B cell (primary cell): ENCODE data around the gene DTNBP1. TPM values are rescaled to one million over a fixed set of nuclear protein-coding genes. Genes with fewer than 3 reads are reported as not detected.

Experiments
- ATAC-seq: fragments of 200-7000 bp; cut with Tn5 transposase; one replicate; pipeline ENCODE4 v1.10.0; 2021; ENCODE audit warnings: low read depth, mild to moderate bottlenecking, moderate number of reproducible peaks, moderate library complexity
- CTCF ChIA-PET: fragments of 350-600 bp; sonication (Branson Sonifier 250); formaldehyde crosslinking; loops from one replicate; lab custom pipeline; 2021; ENCODE audit warnings: antibody characterized with exemption, inconsistent platforms; lab: Charles Lee
- POLR2A ChIA-PET: fragments of 350-600 bp; sonication (Branson Sonifier 250); formaldehyde crosslinking; loops from one replicate; lab custom pipeline; 2021; ENCODE audit warnings: antibody characterized with exemption; lab: Charles Lee
- DNase-seq: peaks from one replicate; pipeline ENCODE4 v3.0.0; 2013
- H2AFZ ChIP-seq: 2 replicates; pipeline ENCODE4 v1.6.1; 2012; ENCODE audit warnings: mild to moderate bottlenecking, low read depth, low read length; ENCODE audit not compliant: insufficient read depth, poor library complexity, severe bottlenecking
- H3K27ac ChIP-seq, 2 donors: 1 replicate in 1 of 2; 2 replicates in 1 of 2; pipeline ENCODE4 v1.5.1; 2012 to 2013; ENCODE audit warnings: low read length in 2 of 2, mild to moderate bottlenecking in 2 of 2, moderate library complexity in 1 of 2
- H3K27me3 ChIP-seq, 4 experiments: fragments of 200-600 bp in 1 of 4; sonication (generic) in 1 of 4; replicated peaks in 1 of 4; 1 replicate in 2 of 4; 2 replicates in 2 of 4; pipeline versions ENCODE4 v1.6.1 to v1.7.0; 2013 to 2016; ENCODE audit warnings: low read length in 3 of 4, mild to moderate bottlenecking in 2 of 4, mixed read lengths in 1 of 4, moderate library complexity in 1 of 4; ENCODE audit not compliant: insufficient read depth in 4 of 4, control insufficient read depth in 3 of 4; ENCODE audit errors: control extremely low read depth in 1 of 4
- H3K36me3 ChIP-seq, 2 experiments: replicated peaks in 1 of 2; 1 replicate in 1 of 2; 2 replicates in 1 of 2; pipeline versions ENCODE4 v1.6.1 to v1.7.1; 2013; ENCODE audit warnings: low read length in 1 of 2; ENCODE audit not compliant: insufficient read depth in 2 of 2, control insufficient read depth in 1 of 2; ENCODE audit errors: control extremely low read depth in 1 of 2, extremely low read depth in 1 of 2
- H3K4me1 ChIP-seq, 2 donors: fragments of 200-600 bp in 1 of 2; sonication (generic) in 1 of 2; 1 replicate in 1 of 2; 2 replicates in 1 of 2; pipeline versions ENCODE4 v1.5.1 to v1.6.1; 2013 to 2017; ENCODE audit warnings: low read length in 2 of 2; ENCODE audit not compliant: control insufficient read depth in 2 of 2, insufficient read depth in 2 of 2
- H3K4me2 ChIP-seq: replicated peaks from 2 replicates; pipeline ENCODE3; 2012; ENCODE audit warnings: mild to moderate bottlenecking, low read depth, low read length; ENCODE audit not compliant: poor library complexity, severe bottlenecking
- H3K4me3 ChIP-seq, 5 experiments: fragments of 200-600 bp in 1 of 5; sonication (generic) in 1 of 5; 1 replicate in 3 of 5; 2 replicates in 2 of 5; pipeline versions ENCODE4 v1.5.1 to v1.7.0; 2011 to 2016; ENCODE audit warnings: low read length in 4 of 5, mild to moderate bottlenecking in 4 of 5, low read depth in 2 of 5, control low read depth in 1 of 5, moderate library complexity in 1 of 5; ENCODE audit not compliant: insufficient read depth in 1 of 5; ENCODE audit errors: control extremely low read depth in 1 of 5, extremely low read depth in 1 of 5
- H3K79me2 ChIP-seq: fragments of 200-600 bp; sonication (generic); one replicate; pipeline ENCODE4 v1.6.0; 2016; ENCODE audit warnings: low read length; ENCODE audit not compliant: control insufficient read depth, insufficient read depth
- H3K9ac ChIP-seq: fragments of 200-600 bp; sonication (generic); 2 replicates; pipeline ENCODE4 v1.6.1; 2017; ENCODE audit warnings: mild to moderate bottlenecking, low read length, moderate library complexity
- H3K9me3 ChIP-seq, 3 donors: one replicate each; pipeline versions ENCODE4 v1.6.1 to v1.7.1; 2013; ENCODE audit warnings: low read length in 2 of 3; ENCODE audit not compliant: control insufficient read depth in 2 of 3, insufficient read depth in 1 of 3; ENCODE audit errors: control extremely low read depth in 1 of 3
- H4K20me1 ChIP-seq: 2 replicates; pipeline ENCODE4 v1.6.0; 2012; ENCODE audit warnings: mild to moderate bottlenecking, low read length; ENCODE audit not compliant: insufficient read depth, control insufficient read depth, poor library complexity, severe bottlenecking
- H3K27ac Mint-ChIP-seq: one replicate; pipeline ENCODE4 v1.8.0; 2021; ENCODE audit warnings: mixed read lengths
- H3K27me3 Mint-ChIP-seq: one replicate; pipeline ENCODE4 v1.8.0; 2021; ENCODE audit warnings: mixed read lengths
- H3K4me1 Mint-ChIP-seq: one replicate; pipeline ENCODE4 v1.8.0; 2021; ENCODE audit warnings: mixed read lengths
- H3K4me3 Mint-ChIP-seq: one replicate; pipeline ENCODE4 v1.8.0; 2021; ENCODE audit warnings: mixed read lengths
- H3K9me3 Mint-ChIP-seq: one replicate; pipeline ENCODE4 v1.8.0; 2022; ENCODE audit warnings: mixed read lengths; ENCODE audit not compliant: insufficient read depth
- CTCF ChIP-seq: fragments of 200-600 bp; IDR thresholded peaks from one replicate; pipeline ENCODE4 v1.8.0; 2022; ENCODE audit warnings: antibody characterized with exemption, mild to moderate bottlenecking
- EZH2 ChIP-seq: IDR thresholded peaks from 2 replicates; pipeline ENCODE4 v1.6.1; 2012; ENCODE audit warnings: borderline replicate concordance, low read depth, mild to moderate bottlenecking, moderate library complexity, low read length; ENCODE audit not compliant: insufficient read depth, poor library complexity, severe bottlenecking
- WGBS: methylation state at CpG from one replicate; pipeline ENCODE4 v1.1.5; 2013; ENCODE audit warnings: missing lambda C conversion rate; ENCODE audit not compliant: insufficient coverage; 5-methylcytosine and 5-hydroxymethylcytosine counted together
- intact Hi-C: fragments of 100-400 bp; cut with micrococcal nuclease; formaldehyde crosslinking; loops from one replicate; pipeline ENCODE4 v1.10.0; 2022
- polyA plus RNA-seq: library from polyadenylated mRNA; depleted of rRNA; stranded (reverse); fragments of >200 nt; gene quantifications from 2 replicates; pipeline ENCODE4 v1.2.3, GENCODE V29; 2012
- total RNA-seq, 2 donors: library from RNA; stranded (reverse); fragments of 120-200 nt in 1 of 2; gene quantifications; 1 replicate in 1 of 2; 2 replicates in 1 of 2; pipeline versions ENCODE4 v1.2.3 to v1.2.4, GENCODE V29; 2013 to 2022

DTNBP1 gene
- total and polyA plus RNA-seq, 2 donors (not counting 1 experiment from before 2014, with no cell fraction given), result 31.4 to 73.0 TPM

GRCh38 chr6:15510121-15510520 lies 152.7 kb downstream of the DTNBP1 start:
- no peaks in the 10 kb centered on the region for H3K27me3 Mint-ChIP-seq
- no peak overlapping the region for H3K4me2 ChIP-seq
- WGBS, result 98% methylated on average over 5 of the region's 6 CpGs
- no peak overlapping the region for H3K27ac Mint-ChIP-seq
- H3K9me3 ChIP-seq, result no peaks in the 10 kb centered on the region
- intact Hi-C loops, result no loop called here
- no peaks in the 10 kb centered on the region for H3K4me1 Mint-ChIP-seq
- H3K4me3 ChIP-seq, result no peak overlapping the region
- no peak overlapping the region for H3K9ac ChIP-seq
- H3K79me2 ChIP-seq, result peaks cover 43% of the 10 kb centered on the region
- peaks cover 4 to 99% of the 10 kb centered on the region in 2 experiments for H3K36me3 ChIP-seq
- H4K20me1 ChIP-seq, result peaks cover 22% of the 10 kb centered on the region
- ChIA-PET POLR2A (no interaction called here), CTCF (no interaction called here)
- no peak overlapping the region for H3K27ac ChIP-seq
- no peaks in the 10 kb centered on the region for H3K4me1 ChIP-seq
- TF ChIP-seq EZH2, result no peak
- no peak for TF ChIP-seq CTCF
- ATAC-seq (no peak), DNase-seq (no peak)
- H2AFZ ChIP-seq, result no peak overlapping the region
- H3K9me3 Mint-ChIP-seq, result no peaks in the 10 kb centered on the region
- no peaks in the 10 kb centered on the region for H3K27me3 ChIP-seq
- H3K4me3 Mint-ChIP-seq, result no peak overlapping the region

- Histone ChIP-seq H3K36me3 (peaks cover 4 to 98% of the 10 kb centered on the region in 2 experiments), H3K79me2 (peaks cover 50% of the 10 kb centered on the region), H3K27ac (no peak overlapping the region), H2AFZ (no peak overlapping the region), H4K20me1 (peaks cover 29% of the 10 kb centered on the region), H3K9me3 (no peaks in the 10 kb centered on the region), H3K4me1 (no peaks in the 10 kb centered on the region), H3K27me3 (no peaks in the 10 kb centered on the region), H3K4me3 (no peak overlapping the region), H3K9ac (no peak overlapping the region), H3K4me2 (no peak overlapping the region)
- no peaks in the 10 kb centered on the region for H3K4me1 Mint-ChIP-seq
- ChIA-PET POLR2A (no interaction called here), CTCF (no interaction called here)
- no peaks in the 10 kb centered on the region for H3K9me3 Mint-ChIP-seq
- no peak overlapping the region for H3K27ac Mint-ChIP-seq
- ATAC-seq (no peak), DNase-seq (no peak)
- no peaks in the 10 kb centered on the region for H3K27me3 Mint-ChIP-seq
- no peak for TF ChIP-seq EZH2
- TF ChIP-seq CTCF, result no peak
- H3K4me3 Mint-ChIP-seq, result no peak overlapping the region
- 95% methylated on average over 9 of the region's 13 CpGs for WGBS
- intact Hi-C loops, result no loop called here
Observed at GRCh38 chr6:15509335-15509933, 153.4 kb downstream of the DTNBP1 start.
